ENCODE data around the gene TPCN1. TPM values are rescaled to one million over a fixed set of nuclear protein-coding genes. Genes with fewer than 3 reads are reported as not detected.

Gene TPCN1
- total RNA-seq, 3 donors from 2014 or later = 89.9 to 133 (median 91.3) TPM

- ATAC-seq = peak; percentile 3
- Histone ChIP-seq H3K4me1 (ENCODE audit: low read depth) (peaks cover 9% of the 10 kb centered on the region), H3K4me3 (no peak overlapping the region), H3K36me3 (ENCODE audit: low read depth) (no peaks in the 10 kb centered on the region), H3K9me3 (no peaks in the 10 kb centered on the region)
- intact Hi-C loops (cut with DNase I, micrococcal nuclease) = no loop called here
- DNase-seq = peak in 2 of 3 donors; percentile 49 to 60
- TF ChIP-seq CTCF (IDR thresholded peaks at IDR 0.05) = no peak
These were observed 77.7 kb downstream of the TPCN1 start for GRCh38 chr12:113298861-113299545.

- peaks cover 9% of the 10 kb centered on the region for H3K4me1 ChIP-seq (ENCODE audit: low read depth)
- TF ChIP-seq CTCF (IDR thresholded peaks at IDR 0.05) = no peak
- H3K4me3 ChIP-seq = no peak overlapping the region
- intact Hi-C loops (cut with DNase I, micrococcal nuclease) = no loop called here
- H3K36me3 ChIP-seq (ENCODE audit: low read depth) = no peaks in the 10 kb centered on the region
- no peaks in the 10 kb centered on the region for H3K9me3 ChIP-seq
- ATAC-seq = peak; percentile 64
- DNase-seq = peak; percentile 48 to 67 (median 53)
These were observed 78.5 kb downstream of the TPCN1 start for GRCh38 chr12:113299619-113300237.

GRCh38 chr12:113301811-113302210, 80.5 kb downstream of the TPCN1 start:
- H3K9me3 ChIP-seq = no peaks in the 10 kb centered on the region
- H3K4me3 ChIP-seq = no peak overlapping the region
- H3K4me1 ChIP-seq (ENCODE audit: low read depth) = peaks cover 9% of the 10 kb centered on the region
- no peak for DNase-seq
- no peak for ATAC-seq
- no peaks in the 10 kb centered on the region for H3K36me3 ChIP-seq (ENCODE audit: low read depth)
- TF ChIP-seq CTCF (IDR thresholded peaks at IDR 0.05) = no peak
- intact Hi-C loops (cut with DNase I, micrococcal nuclease) = no loop called here

GRCh38 chr12:113302466-113302865, 81.2 kb downstream of the TPCN1 start:
- no peak for DNase-seq
- intact Hi-C loops (cut with DNase I, micrococcal nuclease) = no loop called here
- TF ChIP-seq CTCF (IDR thresholded peaks at IDR 0.05) = no peak
- ATAC-seq = no peak
- Histone ChIP-seq H3K9me3 (no peaks in the 10 kb centered on the region), H3K4me1 (ENCODE audit: low read depth) (peaks cover 9% of the 10 kb centered on the region), H3K4me3 (no peak overlapping the region), H3K36me3 (ENCODE audit: low read depth) (peaks cover 3% of the 10 kb centered on the region)

- peak in 1 of 3 donors; percentile 28 for DNase-seq
- H3K4me1 ChIP-seq (ENCODE audit: low read depth) = peaks cover 9% of the 10 kb centered on the region
- peaks cover 3% of the 10 kb centered on the region for H3K36me3 ChIP-seq (ENCODE audit: low read depth)
- TF ChIP-seq CTCF (IDR thresholded peaks at IDR 0.05) = no peak
- ATAC-seq = peak; percentile 6
- intact Hi-C loops (cut with DNase I, micrococcal nuclease) = no loop called here
- H3K4me3 ChIP-seq = no peak overlapping the region
- H3K9me3 ChIP-seq = no peaks in the 10 kb centered on the region
These were observed 81.8 kb downstream of the TPCN1 start for GRCh38 chr12:113302886-113303640.

Data from mucosa of descending colon (tissue), 3 donors.